ENCODE data around the gene SEMA4D. TPM values are rescaled to one million over a fixed set of nuclear protein-coding genes. Genes with fewer than 3 reads are reported as not detected.
"Not testable (repeated sequence)": the region's sequence is repeated elsewhere in the genome, so short reads cannot be mapped to it uniquely, and the experiment has no call there.

The SEMA4D gene
- total RNA-seq, 4 donors from 2014 or later = 7.9 to 14.1 (median 10.6) TPM

DNA sequence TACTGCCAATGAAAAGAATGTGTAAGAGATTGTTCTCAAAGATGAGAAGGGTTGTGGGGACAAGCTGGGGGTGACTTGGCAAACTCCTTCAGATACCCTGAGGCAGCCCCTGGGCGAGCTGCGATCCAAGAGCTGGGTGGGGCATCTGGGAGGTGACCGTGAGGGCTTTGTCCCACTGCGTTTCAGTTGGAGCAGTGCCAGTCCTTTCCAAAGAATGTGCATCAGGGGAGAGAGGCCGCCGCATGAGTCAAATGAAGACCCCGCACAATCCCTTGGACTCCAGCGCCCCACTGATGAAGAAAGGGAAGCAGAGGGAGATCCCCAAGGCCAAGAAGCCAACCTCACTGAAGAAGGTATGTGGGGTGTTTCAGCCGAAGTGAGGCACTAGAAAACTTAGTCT is 151.2 kb downstream of the SEMA4D start:
- H3K4me3 ChIP-seq = no peak overlapping the region
- H3K4me1 ChIP-seq = no peaks in the 10 kb centered on the region
- no peaks in the 10 kb centered on the region for H3K9me3 ChIP-seq
- no peaks in the 10 kb centered on the region for H3K27me3 ChIP-seq
- peak; percentile 79 for DNase-seq (ENCODE audit: extremely low spot score)
- peaks cover 79 to 100% (median 97%) of the 10 kb centered on the region in 4 donors for H3K36me3 ChIP-seq
- no peak for TF ChIP-seq POLR2AphosphoS5 (IDR thresholded peaks at IDR 0.05)
- no peak for TF ChIP-seq POLR2A (IDR thresholded peaks at IDR 0.05; ENCODE audit: low read depth)
- TF ChIP-seq, protein P1, sequence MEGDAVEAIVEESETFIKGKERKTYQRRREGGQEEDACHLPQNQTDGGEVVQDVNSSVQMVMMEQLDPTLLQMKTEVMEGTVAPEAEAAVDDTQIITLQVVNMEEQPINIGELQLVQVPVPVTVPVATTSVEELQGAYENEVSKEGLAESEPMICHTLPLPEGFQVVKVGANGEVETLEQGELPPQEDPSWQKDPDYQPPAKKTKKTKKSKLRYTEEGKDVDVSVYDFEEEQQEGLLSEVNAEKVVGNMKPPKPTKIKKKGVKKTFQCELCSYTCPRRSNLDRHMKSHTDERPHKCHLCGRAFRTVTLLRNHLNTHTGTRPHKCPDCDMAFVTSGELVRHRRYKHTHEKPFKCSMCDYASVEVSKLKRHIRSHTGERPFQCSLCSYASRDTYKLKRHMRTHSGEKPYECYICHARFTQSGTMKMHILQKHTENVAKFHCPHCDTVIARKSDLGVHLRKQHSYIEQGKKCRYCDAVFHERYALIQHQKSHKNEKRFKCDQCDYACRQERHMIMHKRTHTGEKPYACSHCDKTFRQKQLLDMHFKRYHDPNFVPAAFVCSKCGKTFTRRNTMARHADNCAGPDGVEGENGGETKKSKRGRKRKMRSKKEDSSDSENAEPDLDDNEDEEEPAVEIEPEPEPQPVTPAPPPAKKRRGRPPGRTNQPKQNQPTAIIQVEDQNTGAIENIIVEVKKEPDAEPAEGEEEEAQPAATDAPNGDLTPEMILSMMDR (IDR thresholded peaks at IDR 0.05) = no peak
- TF ChIP-seq EP300 (IDR thresholded peaks at IDR 0.05) = no peak
- 88% methylated on average over 9 of the region's 9 CpGs for whole genome bisulfite sequencing
- H3K27ac ChIP-seq (replicated peaks in 1 of 4) = no peak overlapping the region
- intact Hi-C loops (cut with DNase I) = no loop called here

DNA sequence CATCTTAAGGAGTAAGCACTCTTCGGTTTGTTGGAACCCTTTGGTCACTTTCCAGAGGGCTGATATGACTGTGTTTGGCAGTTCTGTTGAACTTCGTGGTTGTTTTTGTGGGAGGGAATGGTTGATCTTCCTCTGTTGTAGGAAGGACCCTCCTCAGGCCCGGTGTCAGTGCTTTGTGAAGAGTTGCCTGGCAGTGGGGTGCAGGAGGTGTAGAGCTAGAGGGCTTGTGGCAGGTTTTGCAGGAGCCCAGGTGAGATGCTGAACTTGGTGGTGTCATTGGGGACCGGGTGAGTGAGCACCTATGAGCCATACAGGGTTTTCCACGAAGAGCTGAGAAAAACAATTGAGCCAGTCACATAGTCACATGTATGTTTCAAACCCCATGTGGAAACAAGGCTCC is 152.4 kb downstream of the SEMA4D start:
- peak; percentile 68 for DNase-seq (ENCODE audit: extremely low spot score)
- Histone ChIP-seq H3K27me3 (no peaks in the 10 kb centered on the region), H3K27ac (replicated peaks in 1 of 4) (no peak overlapping the region), H3K36me3 (peaks cover 79 to 100% (median 96%) of the 10 kb centered on the region in 4 donors), H3K4me1 (no peaks in the 10 kb centered on the region), H3K4me3 (no peak overlapping the region), H3K9me3 (no peaks in the 10 kb centered on the region)
- TF ChIP-seq, protein P1 (IDR thresholded peaks at IDR 0.05) = no peak
- TF ChIP-seq POLR2A (IDR thresholded peaks at IDR 0.05; ENCODE audit: low read depth) (no peak), EP300 (IDR thresholded peaks at IDR 0.05) (no peak), POLR2AphosphoS5 (IDR thresholded peaks at IDR 0.05) (no peak)
- intact Hi-C loops (cut with DNase I) = no loop called here
- WGBS = 94% methylated on average over 5 of the region's 5 CpGs

DNA sequence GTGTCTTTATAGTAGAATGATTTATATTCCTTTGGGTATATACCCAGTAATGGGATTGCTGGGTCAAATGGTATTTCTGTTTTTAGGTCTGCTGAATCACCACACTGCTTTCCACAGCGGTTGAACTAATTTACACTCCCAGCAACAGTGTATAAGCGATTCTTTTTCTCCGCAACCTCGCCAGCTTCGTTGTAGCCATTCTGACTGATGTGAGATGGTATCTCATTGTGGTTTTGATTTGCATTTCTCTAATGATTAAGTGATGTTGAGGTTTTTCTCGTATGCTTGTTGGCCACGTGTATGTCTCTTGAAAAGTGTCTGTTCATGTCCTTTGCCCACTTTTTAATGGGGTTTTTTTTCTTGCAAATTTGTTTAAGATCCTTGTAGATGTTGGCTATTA is 154.1 kb downstream of the SEMA4D start:
- DNase-seq (ENCODE audit: extremely low spot score); H3K27me3 ChIP-seq; H3K27ac ChIP-seq (replicated peaks in 1 of 4); H3K4me1 ChIP-seq; H3K4me3 ChIP-seq; intact Hi-C loops (cut with DNase I); H3K9me3 ChIP-seq: not testable (repeated sequence)
- H3K36me3 ChIP-seq = peaks cover 77 to 100% (median 96%) of the 10 kb centered on the region in 4 donors
- 95% methylated on average over 7 of the region's 7 CpGs for whole genome bisulfite sequencing

DNA sequence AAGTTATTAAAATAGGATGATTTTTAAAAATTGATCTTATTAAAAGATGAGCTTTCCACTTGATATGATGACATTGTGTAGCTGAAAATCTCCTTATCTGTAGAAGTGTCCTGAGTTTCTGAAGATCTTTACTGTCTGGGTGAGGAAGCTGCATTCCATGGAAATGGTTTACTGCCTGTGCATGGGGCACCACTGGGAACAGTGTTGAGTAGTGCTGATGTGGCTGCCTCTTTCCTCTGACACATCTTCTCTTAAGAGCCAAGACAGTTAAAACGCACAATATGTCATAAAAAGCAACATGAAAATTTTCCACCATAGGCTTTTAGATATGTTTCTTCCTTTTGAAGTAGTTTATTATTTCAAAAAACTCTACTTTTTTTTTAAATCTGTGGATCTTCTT is 155.0 kb downstream of the SEMA4D start:
- intact Hi-C loops (cut with DNase I) = no loop called here
- no peaks in the 10 kb centered on the region for H3K9me3 ChIP-seq
- no peak for DNase-seq (ENCODE audit: extremely low spot score)
- no peaks in the 10 kb centered on the region for H3K4me1 ChIP-seq
- TF ChIP-seq, protein P1 (IDR thresholded peaks at IDR 0.05) = no peak
- no peak for TF ChIP-seq EP300 (IDR thresholded peaks at IDR 0.05)
- no peak for TF ChIP-seq POLR2A (IDR thresholded peaks at IDR 0.05; ENCODE audit: low read depth)
- no peak for TF ChIP-seq POLR2AphosphoS5 (IDR thresholded peaks at IDR 0.05)
- no peaks in the 10 kb centered on the region for H3K27me3 ChIP-seq
- 96% methylated on average over 1 of the region's 1 CpG for WGBS
- H3K4me3 ChIP-seq = no peak overlapping the region
- H3K27ac ChIP-seq (replicated peaks in 1 of 4) = no peak overlapping the region
- H3K36me3 ChIP-seq = peaks cover 75 to 100% (median 95%) of the 10 kb centered on the region in 4 donors

DNA sequence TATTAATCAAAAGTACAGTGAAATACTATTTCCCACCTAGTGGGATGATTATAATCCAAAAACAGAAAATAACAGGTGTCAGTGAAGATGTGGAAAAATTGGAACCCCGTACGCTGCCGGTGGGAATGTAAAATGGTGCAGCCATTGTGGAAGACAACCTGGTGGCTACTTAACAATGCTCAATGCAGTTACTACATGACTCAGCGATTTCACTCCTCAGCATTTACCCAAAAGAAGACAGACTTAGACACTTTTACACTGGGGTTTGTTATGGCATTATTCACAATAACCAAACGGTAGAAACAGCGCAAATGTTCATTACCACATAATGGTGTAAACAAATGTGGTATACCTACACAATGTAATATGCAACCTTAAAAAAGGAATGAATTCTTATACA is 155.7 kb downstream of the SEMA4D start:
- Histone ChIP-seq H3K4me1 (no peaks in the 10 kb centered on the region), H3K36me3 (peaks cover 71 to 100% (median 95%) of the 10 kb centered on the region in 4 donors), H3K9me3 (no peaks in the 10 kb centered on the region), H3K27me3 (no peaks in the 10 kb centered on the region), H3K4me3 (no peak overlapping the region), H3K27ac (replicated peaks in 1 of 4) (no peak overlapping the region)
- peak; percentile 34 for DNase-seq (ENCODE audit: extremely low spot score)
- WGBS = 94% methylated on average over 6 of the region's 6 CpGs
- no peak for TF ChIP-seq POLR2A (IDR thresholded peaks at IDR 0.05; ENCODE audit: low read depth)
- TF ChIP-seq EP300 (IDR thresholded peaks at IDR 0.05) = no peak
- TF ChIP-seq, protein P1 (IDR thresholded peaks at IDR 0.05) = no peak
- no peak for TF ChIP-seq POLR2AphosphoS5 (IDR thresholded peaks at IDR 0.05)
- intact Hi-C loops (cut with DNase I) = no loop called here
